ENCODE measurements around the gene PREB. TPM values are rescaled to one million over a fixed set of nuclear protein-coding genes. Genes with fewer than 3 reads are reported as not detected.
A peak's percentile ranks its signal among the peaks of the same experiment; 100 is the strongest.

The PREB gene
- total and polyA plus RNA-seq, 2 of the 13 experiments (the other 11 are each of a cell fraction or from before 2014, with no cell fraction given) = 112 to 192 TPM

DNA sequence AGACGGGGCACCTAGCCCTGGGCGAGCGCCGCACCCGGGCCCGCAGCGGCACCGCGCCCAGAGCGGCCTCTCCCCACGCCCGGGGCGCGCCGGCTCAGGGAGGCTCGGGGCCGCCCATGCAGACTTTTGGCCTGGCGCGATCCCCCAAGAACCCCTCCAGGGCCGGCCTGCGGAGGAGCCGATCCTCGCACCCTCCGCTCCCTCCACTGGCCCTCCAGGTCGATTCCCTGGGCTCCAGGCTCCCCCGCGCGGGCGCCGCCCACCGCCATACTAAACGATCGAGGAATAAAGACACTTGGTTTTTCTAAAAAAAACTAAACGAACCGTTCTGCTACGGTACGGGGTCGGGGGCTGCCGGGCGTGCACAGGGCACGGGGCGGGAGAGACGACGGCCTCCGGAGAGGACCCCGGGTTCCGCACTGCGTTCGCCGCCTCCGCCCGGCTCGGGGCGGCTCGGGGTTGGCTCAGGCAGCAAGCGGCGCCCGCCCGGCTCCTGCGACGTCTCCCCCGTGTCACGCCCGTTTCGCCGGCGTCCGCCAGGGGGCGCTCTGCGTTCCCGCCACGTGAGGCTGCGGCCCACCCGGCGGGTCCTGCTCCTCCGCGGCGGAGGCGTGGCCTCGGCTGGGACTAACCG lies 48.2 kb downstream of the PREB start (continued):
- TF ChIP-seq MEIS1 (CRISPR knock-in tag; IDR thresholded peaks at IDR 0.05; ENCODE audit: borderline replicate concordance) (peak; percentile 85; the same call in 1 of the 2 replicates), ZNF329 (CRISPR knock-in tag; IDR thresholded peaks at IDR 0.05; ENCODE audit: low read depth) (peak; percentile 50), ARHGAP35 (CRISPR knock-in tag; IDR thresholded peaks at IDR 0.05; ENCODE audit: borderline replicate concordance) (peak; percentile 65; the same call in 1 of the 2 replicates), ZZZ3 (CRISPR knock-in tag; IDR thresholded peaks at IDR 0.05; ENCODE audit: borderline replicate concordance) (0 out of 2 replicates have a peak, but pooled peaks have one; percentile 59), ZNF703 (CRISPR knock-in tag; IDR thresholded peaks at IDR 0.05; ENCODE audit: borderline replicate concordance) (0 out of 2 replicates have a peak, but pooled peaks have one; percentile 65), AKAP8 (CRISPR knock-in tag; IDR thresholded peaks at IDR 0.05) (peak; percentile 90), DDIT3 (CRISPR knock-in tag; IDR thresholded peaks at IDR 0.05) (no peak), EP300 (IDR thresholded peaks at IDR 0.05; ENCODE audit: low read depth in 2 of 2, low read length in 2 of 2) (peak in 1 of 2 experiments; percentile 18; a peak in 1 of 4 replicates), EP300 (CRISPR knock-in tag; IDR thresholded peaks at IDR 0.05; ENCODE audit: borderline replicate concordance) (no peak), ATRX (CRISPR knock-in tag; IDR thresholded peaks at IDR 0.05; ENCODE audit: borderline replicate concordance) (no peak), ZNF143 (CRISPR knock-in tag; IDR thresholded peaks at IDR 0.05) (peak; percentile 65; the same call in 1 of the 2 replicates), SIX4 (CRISPR knock-in tag; IDR thresholded peaks at IDR 0.05) (no peak), ZNF619 (CRISPR knock-in tag; IDR thresholded peaks at IDR 0.05) (no peak), TRIM22 (IDR thresholded peaks at IDR 0.05) (no peak), GFI1 (CRISPR knock-in tag; IDR thresholded peaks at IDR 0.05; ENCODE audit: borderline replicate concordance) (no peak), ZBTB14 (CRISPR knock-in tag; IDR thresholded peaks at IDR 0.05) (peak; percentile 55; the same call in 1 of the 2 replicates), FIP1L1 (IDR thresholded peaks at IDR 0.05; ENCODE audit: borderline replicate concordance, insufficient read depth, low read depth, low read length) (no peak), MATR3 (CRISPR knock-in tag; IDR thresholded peaks at IDR 0.05) (no peak), HES4 (CRISPR knock-in tag; IDR thresholded peaks at IDR 0.05; ENCODE audit: borderline replicate concordance) (peak; percentile 60; the same call in 1 of the 2 replicates), ZNF530 (CRISPR knock-in tag; IDR thresholded peaks at IDR 0.05; ENCODE audit: low read depth) (peak; percentile 28; the same call in 1 of the 2 replicates), THYN1 (CRISPR knock-in tag; IDR thresholded peaks at IDR 0.05; ENCODE audit: borderline replicate concordance, low read depth) (no peak), IKZF1 (IDR thresholded peaks at IDR 0.05) (no peak)
- TF ChIP-seq, protein P1, sequence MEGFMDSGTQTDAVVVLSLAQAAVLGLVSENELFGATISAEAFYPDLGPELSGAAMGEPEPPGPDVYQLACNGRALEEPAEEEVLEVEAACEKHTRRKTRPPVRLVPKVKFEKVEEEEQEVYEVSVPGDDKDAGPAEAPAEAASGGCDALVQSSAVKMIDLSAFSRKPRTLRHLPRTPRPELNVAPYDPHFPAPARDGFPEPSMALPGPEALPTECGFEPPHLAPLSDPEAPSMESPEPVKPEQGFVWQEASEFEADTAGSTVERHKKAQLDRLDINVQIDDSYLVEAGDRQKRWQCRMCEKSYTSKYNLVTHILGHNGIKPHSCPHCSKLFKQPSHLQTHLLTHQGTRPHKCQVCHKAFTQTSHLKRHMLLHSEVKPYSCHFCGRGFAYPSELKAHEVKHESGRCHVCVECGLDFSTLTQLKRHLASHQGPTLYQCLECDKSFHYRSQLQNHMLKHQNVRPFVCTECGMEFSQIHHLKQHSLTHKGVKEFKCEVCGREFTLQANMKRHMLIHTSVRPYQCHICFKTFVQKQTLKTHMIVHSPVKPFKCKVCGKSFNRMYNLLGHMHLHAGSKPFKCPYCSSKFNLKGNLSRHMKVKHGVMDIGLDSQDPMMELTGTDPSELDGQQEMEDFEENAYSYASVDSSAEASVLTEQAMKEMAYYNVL (CRISPR knock-in tag; IDR thresholded peaks at IDR 0.05; ENCODE audit: borderline replicate concordance) = no peak
- TF ChIP-seq, protein P2, sequence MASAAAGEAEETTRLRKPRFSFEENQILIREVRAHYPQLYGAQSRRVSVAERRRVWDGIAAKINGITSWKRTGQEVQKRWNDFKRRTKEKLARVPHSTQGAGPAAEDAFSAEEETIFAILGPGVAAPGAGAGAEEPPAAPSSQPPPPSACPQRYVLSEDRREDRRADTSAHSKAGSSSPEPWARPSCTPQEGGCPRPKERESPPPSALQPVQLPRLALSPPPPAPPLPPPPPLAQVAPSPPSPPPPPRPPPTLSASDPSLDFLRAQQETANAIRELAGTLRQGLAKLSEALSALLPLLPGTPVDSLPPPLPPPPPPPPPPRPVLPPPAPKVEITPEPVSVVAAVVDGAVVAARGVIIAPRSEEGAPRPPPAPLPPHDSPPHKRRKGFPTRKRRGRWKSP (CRISPR knock-in tag; IDR thresholded peaks at IDR 0.05) = peak; percentile 31; the same call in 1 of the 2 replicates

Data from HepG2 (cell line).